HL-60 (cell line): ENCODE data around the gene CELF1.

ENCODE experiments used
- DNase-seq, 2 experiments: peaks; one replicate each; pipeline ENCODE4 v3.0.0-alpha.2; 2010 to 2020; ENCODE audit warnings: low read depth in 1 of 2, low spot score in 1 of 2
- H3K27ac ChIP-seq: fragments of 250-450 bp; sonication (Bioruptor Pico); replicated peaks from 2 replicates; pipeline ENCODE4 v1.5.1; 2020; ENCODE audit warnings: mild to moderate bottlenecking, moderate library complexity
- H3K27me3 ChIP-seq: fragments of 250-450 bp; sonication (Bioruptor Pico); 2 replicates; pipeline ENCODE4 v1.5.1; 2021; ENCODE audit warnings: mild to moderate bottlenecking, moderate library complexity; ENCODE audit not compliant: insufficient read depth, poor library complexity, severe bottlenecking
- H3K4me3 ChIP-seq: replicated peaks from 2 replicates; pipeline ENCODE4 v1.5.1; 2011; ENCODE audit warnings: mild to moderate bottlenecking, control low read depth, low read length; ENCODE audit not compliant: insufficient read depth
- CTCF ChIP-seq: IDR thresholded peaks from one replicate; pipeline ENCODE4 v1.5.1; 2011; ENCODE audit warnings: low read length, control low read depth, inconsistent platforms; ENCODE audit not compliant: insufficient read depth
- GABPA ChIP-seq: IDR thresholded peaks from 2 replicates; pipeline ENCODE4 v1.6.1; 2012; ENCODE audit warnings: low read depth
- POLR2AphosphoS5 ChIP-seq: IDR thresholded peaks from 2 replicates; pipeline ENCODE4 v1.6.1; 2012; ENCODE audit warnings: low read depth
- REST ChIP-seq: IDR thresholded peaks from 2 replicates; pipeline ENCODE4 v1.6.1; 2012; ENCODE audit warnings: low read depth; ENCODE audit not compliant: insufficient replicate concordance
- SPI1 ChIP-seq: IDR thresholded peaks from 2 replicates; pipeline ENCODE4 v1.6.1; 2012; ENCODE audit warnings: low read depth, mild to moderate bottlenecking, borderline replicate concordance

The CELF1 gene

GRCh38 chr11:47415949-47416472 lies 136.9 kb downstream of the CELF1 start:
- H3K4me3 ChIP-seq, result no peak overlapping the region
- no peak overlapping the region for H3K27ac ChIP-seq
- TF ChIP-seq REST, result no peak
- TF ChIP-seq GABPA, result no peak
- no peak for TF ChIP-seq POLR2AphosphoS5
- no peak for TF ChIP-seq SPI1
- TF ChIP-seq CTCF, result no peak
- DNase-seq, result no peak
- H3K27me3 ChIP-seq, result no peaks in the 10 kb centered on the region
